HG03571 (cell line): ENCODE measurements around the gene FAF2.
"Not testable (repeated sequence)": the region's sequence is repeated elsewhere in the genome, so short reads cannot be mapped to it uniquely, and the experiment has no call there.

Source experiments
- ATAC-seq: cut with Tn5 transposase; IDR thresholded peaks from one replicate; pipeline ENCODE4 v1.9.1; 2021; ENCODE audit not compliant: unreplicated experiment

FAF2 gene

GRCh38 chr5:176454724-176455394, 6.7 kb downstream of the FAF2 start:
- ATAC-seq: no peak

GRCh38 chr5:176458904-176459561, 10.8 kb downstream of the FAF2 start:
- ATAC-seq: no peak

GRCh38 chr5:176461349-176461748, 13.2 kb downstream of the FAF2 start:
- ATAC-seq: no peak

- ATAC-seq: no peak
These were observed 15.1 kb downstream of the FAF2 start for GRCh38 chr5:176463113-176463764.

- ATAC-seq: no peak
These were observed 18.2 kb downstream of the FAF2 start for GRCh38 chr5:176466245-176466871.

- ATAC-seq: no peak
These were observed 21.1 kb downstream of the FAF2 start for GRCh38 chr5:176469296-176469695.

- ATAC-seq: no peak
These were observed 22.4 kb downstream of the FAF2 start for GRCh38 chr5:176470539-176470938.

GRCh38 chr5:176471098-176471497, 22.9 kb downstream of the FAF2 start:
- ATAC-seq: no peak

GRCh38 chr5:176473335-176474006, 25.3 kb downstream of the FAF2 start:
- ATAC-seq: no peak

- no peak for ATAC-seq
These were observed 26.3 kb downstream of the FAF2 start for GRCh38 chr5:176474476-176474875.

- no peak for ATAC-seq
These were observed 33.5 kb downstream of the FAF2 start for GRCh38 chr5:176481711-176482110.

- no peak for ATAC-seq
These were observed 37.0 kb downstream of the FAF2 start for GRCh38 chr5:176485176-176485575.

GRCh38 chr5:176486189-176486757, 38.1 kb downstream of the FAF2 start:
- no peak for ATAC-seq

GRCh38 chr5:176487160-176487559, 39.0 kb downstream of the FAF2 start:
- ATAC-seq: not testable (repeated sequence)

- ATAC-seq: no peak
These were observed 40.9 kb downstream of the FAF2 start for GRCh38 chr5:176489077-176489476.

- ATAC-seq: no peak
These were observed 42.1 kb downstream of the FAF2 start for GRCh38 chr5:176490301-176490700.

GRCh38 chr5:176491101-176491502, 42.9 kb downstream of the FAF2 start:
- no peak for ATAC-seq

- ATAC-seq: no peak
These were observed 43.7 kb downstream of the FAF2 start for GRCh38 chr5:176491901-176492300.

- ATAC-seq: no peak
These were observed 44.2 kb downstream of the FAF2 start for GRCh38 chr5:176492431-176492830.

GRCh38 chr5:176497852-176498251, 49.7 kb downstream of the FAF2 start:
- no peak for ATAC-seq

- ATAC-seq: no peak
These were observed 51.1 kb downstream of the FAF2 start for GRCh38 chr5:176499273-176499672.
